CD14-positive monocyte (primary cell): ENCODE measurements around the gene SMYD3. TPM values are rescaled to one million over a fixed set of nuclear protein-coding genes. Genes with fewer than 3 reads are reported as not detected.

Source experiments
- DNase-seq, 3 donors: peaks; one replicate each; pipeline ENCODE4 v3.0.0-alpha.2; 2011 to 2022
- H2AFZ ChIP-seq: 2 replicates; pipeline ENCODE4 v1.6.0; 2012; ENCODE audit warnings: mild to moderate bottlenecking, low read depth, low read length, inconsistent platforms; ENCODE audit not compliant: insufficient read depth, poor library complexity, severe bottlenecking
- H3K27ac ChIP-seq, 2 donors: 1 replicate in 1 of 2; 2 replicates in 1 of 2; pipeline ENCODE4 v1.5.1; 2012 to 2013; ENCODE audit warnings: low read length in 2 of 2, control low read depth in 1 of 2, inconsistent platforms in 1 of 2, low read depth in 1 of 2, mild to moderate bottlenecking in 1 of 2
- H3K27me3 ChIP-seq, 2 donors: one replicate each; pipeline versions ENCODE4 v1.6.0 to v1.6.1; 2011 to 2013; ENCODE audit warnings: low read length in 2 of 2; ENCODE audit not compliant: control insufficient read depth in 2 of 2, insufficient read depth in 2 of 2
- H3K36me3 ChIP-seq, 2 donors: replicated peaks in 1 of 2; 1 replicate in 1 of 2; 2 replicates in 1 of 2; pipeline versions ENCODE4 v1.5.1 to v1.6.1; 2012 to 2013; ENCODE audit warnings: low read length in 2 of 2, control low read depth in 1 of 2, inconsistent platforms in 1 of 2, mild to moderate bottlenecking in 1 of 2; ENCODE audit not compliant: insufficient read depth in 2 of 2, control insufficient read depth in 1 of 2
- H3K4me1 ChIP-seq, 2 donors: 1 replicate in 1 of 2; 2 replicates in 1 of 2; pipeline versions ENCODE4 v1.5.1 to v1.6.1; 2012 to 2013; ENCODE audit warnings: low read length in 2 of 2, control low read depth in 1 of 2, inconsistent platforms in 1 of 2, mild to moderate bottlenecking in 1 of 2, moderate library complexity in 1 of 2; ENCODE audit not compliant: insufficient read depth in 2 of 2, control insufficient read depth in 1 of 2
- H3K4me2 ChIP-seq: replicated peaks from 2 replicates; pipeline ENCODE3; 2012; ENCODE audit warnings: low read length, moderate library complexity, mild to moderate bottlenecking; ENCODE audit not compliant: poor library complexity, severe bottlenecking; ENCODE audit errors: extremely low read depth
- H3K4me3 ChIP-seq, 3 experiments: fragments of 200-600 bp in 1 of 3; sonication (generic) in 1 of 3; replicated peaks in 1 of 3; 1 replicate in 2 of 3; 2 replicates in 1 of 3; pipeline ENCODE4 v1.5.1; 2011 to 2013; ENCODE audit warnings: low read length in 3 of 3, mild to moderate bottlenecking in 3 of 3, control low read depth in 2 of 3, low read depth in 2 of 3, inconsistent platforms in 1 of 3, moderate library complexity in 1 of 3
- H3K79me2 ChIP-seq: 2 replicates; pipeline ENCODE4 v1.6.0; 2012; ENCODE audit warnings: mild to moderate bottlenecking, control low read depth, inconsistent platforms, low read length, moderate library complexity; ENCODE audit not compliant: insufficient read depth
- H3K9ac ChIP-seq: 2 replicates; pipeline ENCODE4 v1.6.0; 2017; ENCODE audit warnings: low read length, mild to moderate bottlenecking; ENCODE audit not compliant: insufficient read depth, poor library complexity, severe bottlenecking
- H3K9me3 ChIP-seq, 2 donors: replicated peaks in 1 of 2; 1 replicate in 1 of 2; 2 replicates in 1 of 2; pipeline versions ENCODE4 v1.5.1 to v1.6.1; 2012 to 2013; ENCODE audit warnings: low read length in 2 of 2, control low read depth in 1 of 2; ENCODE audit not compliant: control insufficient read depth in 1 of 2, insufficient read depth in 1 of 2
- H4K20me1 ChIP-seq: 2 replicates; pipeline ENCODE4 v1.6.0; 2012; ENCODE audit warnings: mild to moderate bottlenecking, low read length, control low read depth, moderate library complexity; ENCODE audit not compliant: insufficient read depth
- H3K27ac Mint-ChIP-seq, 7 donors: one replicate each; pipeline ENCODE4 v1.8.0; 2020; ENCODE audit warnings: mild to moderate bottlenecking in 7 of 7, mixed read lengths in 7 of 7, moderate library complexity in 6 of 7, inconsistent platforms in 2 of 7
- H3K27me3 Mint-ChIP-seq, 3 donors: one replicate each; pipeline ENCODE4 v1.8.0; 2021 to 2022; ENCODE audit warnings: low read depth in 3 of 3, mild to moderate bottlenecking in 3 of 3, mixed read lengths in 3 of 3, moderate library complexity in 3 of 3, inconsistent platforms in 1 of 3
- H3K36me3 Mint-ChIP-seq, 2 donors: one replicate each; pipeline ENCODE4 v1.8.0; 2020; ENCODE audit warnings: mixed read lengths in 2 of 2, inconsistent platforms in 1 of 2, mild to moderate bottlenecking in 1 of 2
- H3K4me1 Mint-ChIP-seq: one replicate; pipeline ENCODE4 v1.8.0; 2020; ENCODE audit warnings: mild to moderate bottlenecking, mixed read lengths
- H3K4me3 Mint-ChIP-seq, 2 donors: one replicate each; pipeline ENCODE4 v1.8.0; 2020; ENCODE audit warnings: mild to moderate bottlenecking in 2 of 2, mixed read lengths in 2 of 2, moderate library complexity in 1 of 2
- H3K9me3 Mint-ChIP-seq, 7 donors: one replicate each; pipeline ENCODE4 v1.8.0; 2020 to 2022; ENCODE audit warnings: mixed read lengths in 7 of 7, mild to moderate bottlenecking in 6 of 7, moderate library complexity in 6 of 7, inconsistent platforms in 2 of 7
- WGBS: methylation state at CpG from one replicate; pipeline ENCODE4 v1.1.5; 2013; ENCODE audit warnings: missing lambda C conversion rate; ENCODE audit not compliant: insufficient coverage; 5-methylcytosine and 5-hydroxymethylcytosine counted together
- intact Hi-C, 2 donors: fragments of 100-400 bp; cut with micrococcal nuclease; formaldehyde crosslinking; loops; one replicate each; pipeline versions ENCODE4 v1.15.0 to v1.15.1; 2023
- polyA plus RNA-seq, 3 donors: library from polyadenylated mRNA; depleted of rRNA in 1 of 3; unstranded in 2 of 3; stranded (reverse) in 1 of 3; fragments of 300-500 nt in 2 of 3; fragments of >200 nt in 1 of 3; fragmentation: Illumina TruSeq in 2 of 3; gene quantifications; 1 replicate in 2 of 3; 2 replicates in 1 of 3; pipeline ENCODE4 v1.2.3, GENCODE V29; 2012 to 2021
- TF ChIP-seq, protein P1 (sequence below): fragments of 200-600 bp; IDR thresholded peaks from one replicate; pipeline ENCODE4 v1.8.0; 2022; ENCODE audit warnings: antibody characterized with exemption, mild to moderate bottlenecking

Gene SMYD3
- polyA plus RNA-seq, 3 donors = 2.7 to 8.4 (median 4.0) TPM

DNA sequence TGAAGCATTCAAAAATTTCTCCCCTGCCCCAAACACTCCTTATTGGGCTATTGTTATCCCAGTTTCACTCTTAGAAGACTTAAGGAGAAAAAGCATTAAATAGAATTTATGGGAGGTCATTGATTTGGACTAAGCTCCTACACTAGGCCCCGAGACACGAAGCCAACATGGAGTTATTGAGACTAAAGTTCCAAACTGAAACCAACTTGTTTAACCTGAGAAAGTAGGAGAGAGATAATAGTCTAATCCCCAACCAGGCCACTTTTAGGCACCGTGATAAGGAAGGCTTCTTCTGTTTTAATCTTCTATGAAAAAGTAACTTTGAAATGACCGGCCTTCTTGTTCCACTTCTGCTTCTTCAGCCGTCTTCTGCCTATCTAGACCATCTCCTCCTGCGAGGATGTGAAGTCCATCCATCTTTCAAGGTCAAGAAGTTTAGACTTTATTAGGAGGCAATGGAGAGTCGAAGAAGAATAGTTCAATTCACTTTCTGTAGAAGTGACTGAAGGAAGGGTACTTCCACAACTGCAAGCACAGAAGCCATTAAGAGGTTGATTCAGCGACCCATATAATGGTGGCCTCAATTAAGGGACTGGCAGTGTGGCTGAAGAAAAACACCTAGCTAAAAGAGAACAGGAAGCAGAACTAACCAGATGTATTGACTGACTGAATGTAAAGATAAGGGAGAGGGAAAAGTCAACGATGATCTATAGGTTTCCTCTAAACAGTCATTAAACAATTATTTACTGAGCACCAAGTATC, 428.8 kb downstream of the SMYD3 start:
- H3K4me1 Mint-ChIP-seq = peaks cover 14% of the 10 kb centered on the region
- Histone ChIP-seq H4K20me1 (no peaks in the 10 kb centered on the region), H3K27me3 (no peaks in the 10 kb centered on the region), H3K4me1 (no peaks in the 10 kb centered on the region), H3K4me2 (no peak overlapping the region), H3K9me3 (peaks cover 9 to 11% of the 10 kb centered on the region in 2 donors), H3K4me3 (no peak overlapping the region), H3K9ac (no peak overlapping the region), H3K27ac (no peak overlapping the region), H3K79me2 (no peaks in the 10 kb centered on the region), H3K36me3 (no peaks in the 10 kb centered on the region), H2AFZ (no peak overlapping the region)
- 0% methylated on average over 1 of the region's 9 CpGs for WGBS
- TF ChIP-seq, protein P1, sequence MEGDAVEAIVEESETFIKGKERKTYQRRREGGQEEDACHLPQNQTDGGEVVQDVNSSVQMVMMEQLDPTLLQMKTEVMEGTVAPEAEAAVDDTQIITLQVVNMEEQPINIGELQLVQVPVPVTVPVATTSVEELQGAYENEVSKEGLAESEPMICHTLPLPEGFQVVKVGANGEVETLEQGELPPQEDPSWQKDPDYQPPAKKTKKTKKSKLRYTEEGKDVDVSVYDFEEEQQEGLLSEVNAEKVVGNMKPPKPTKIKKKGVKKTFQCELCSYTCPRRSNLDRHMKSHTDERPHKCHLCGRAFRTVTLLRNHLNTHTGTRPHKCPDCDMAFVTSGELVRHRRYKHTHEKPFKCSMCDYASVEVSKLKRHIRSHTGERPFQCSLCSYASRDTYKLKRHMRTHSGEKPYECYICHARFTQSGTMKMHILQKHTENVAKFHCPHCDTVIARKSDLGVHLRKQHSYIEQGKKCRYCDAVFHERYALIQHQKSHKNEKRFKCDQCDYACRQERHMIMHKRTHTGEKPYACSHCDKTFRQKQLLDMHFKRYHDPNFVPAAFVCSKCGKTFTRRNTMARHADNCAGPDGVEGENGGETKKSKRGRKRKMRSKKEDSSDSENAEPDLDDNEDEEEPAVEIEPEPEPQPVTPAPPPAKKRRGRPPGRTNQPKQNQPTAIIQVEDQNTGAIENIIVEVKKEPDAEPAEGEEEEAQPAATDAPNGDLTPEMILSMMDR = no peak
- peaks cover 7 to 20% (median 14%) of the 10 kb centered on the region in 7 donors for H3K9me3 Mint-ChIP-seq
- H3K27me3 Mint-ChIP-seq = peaks cover 0 to 1% (median 0%) of the 10 kb centered on the region in 3 donors
- H3K4me3 Mint-ChIP-seq = no peak overlapping the region
- no peak for DNase-seq
- H3K27ac Mint-ChIP-seq = no peak overlapping the region
- intact Hi-C loops = no loop called here
- H3K36me3 Mint-ChIP-seq = peaks cover under 1 to 9% of the 10 kb centered on the region in 2 donors

DNA sequence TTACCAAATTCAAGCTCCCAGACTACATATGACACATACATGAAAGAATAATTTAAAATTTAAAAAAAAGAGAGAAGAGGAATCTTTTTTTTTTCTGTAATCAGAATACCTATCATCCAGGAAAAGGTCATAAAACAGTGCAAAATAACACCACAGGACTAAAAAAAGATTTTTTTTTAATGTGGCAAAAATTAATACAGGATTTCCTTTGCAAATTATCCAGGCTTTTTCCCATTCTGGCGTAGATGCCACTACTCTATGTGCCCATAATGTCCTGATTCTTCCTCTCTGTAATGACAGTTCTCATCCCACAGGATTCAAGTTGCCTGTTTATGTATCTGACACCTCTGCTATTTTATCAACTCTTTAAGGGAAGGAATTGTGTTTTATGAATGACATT, 429.6 kb downstream of the SMYD3 start:
- Histone ChIP-seq H3K4me1 (no peaks in the 10 kb centered on the region), H3K4me2 (no peak overlapping the region), H3K9ac (no peak overlapping the region), H3K27ac (no peak overlapping the region), H3K4me3 (no peak overlapping the region), H4K20me1 (no peaks in the 10 kb centered on the region), H3K36me3 (no peaks in the 10 kb centered on the region), H3K9me3 (peaks cover 7 to 8% of the 10 kb centered on the region in 2 donors), H2AFZ (no peak overlapping the region), H3K79me2 (no peaks in the 10 kb centered on the region), H3K27me3 (no peaks in the 10 kb centered on the region)
- no peak for DNase-seq
- Mint-ChIP-seq H3K4me1 (peaks cover 12% of the 10 kb centered on the region), H3K27ac (no peak overlapping the region), H3K27me3 (peaks cover 0 to 1% (median 0%) of the 10 kb centered on the region in 3 donors), H3K4me3 (no peak overlapping the region), H3K9me3 (peaks cover 3 to 12% (median 8%) of the 10 kb centered on the region in 7 donors), H3K36me3 (peaks cover 0 to 7% of the 10 kb centered on the region in 2 donors)
- intact Hi-C loops = no loop called here
- TF ChIP-seq, protein P1 = no peak
- 80% methylated on average over 1 of the region's 1 CpG for WGBS
